OCI-LY7 (cell line): ENCODE results near the gene ERP44.

ENCODE experiments used
- EZH2phosphoT487 ChIP-seq: fragments of 200-600 bp; sonication (generic); IDR thresholded peaks from 2 replicates; pipeline ENCODE4 v1.6.1; 2018; ENCODE audit warnings: low read depth, borderline replicate concordance, mild to moderate bottlenecking, mixed run types, antibody characterized with exemption, low read length, moderate library complexity, mixed read lengths
- TF ChIP-seq, protein P1 (sequence below): fragments of 200-600 bp; sonication (generic); conservative IDR thresholded peaks from 2 replicates; pipeline ENCODE4 v1.5.1; 2014; ENCODE audit warnings: mild to moderate bottlenecking, antibody characterized with exemption, low read length, moderate library complexity, mixed read lengths

DNA sequence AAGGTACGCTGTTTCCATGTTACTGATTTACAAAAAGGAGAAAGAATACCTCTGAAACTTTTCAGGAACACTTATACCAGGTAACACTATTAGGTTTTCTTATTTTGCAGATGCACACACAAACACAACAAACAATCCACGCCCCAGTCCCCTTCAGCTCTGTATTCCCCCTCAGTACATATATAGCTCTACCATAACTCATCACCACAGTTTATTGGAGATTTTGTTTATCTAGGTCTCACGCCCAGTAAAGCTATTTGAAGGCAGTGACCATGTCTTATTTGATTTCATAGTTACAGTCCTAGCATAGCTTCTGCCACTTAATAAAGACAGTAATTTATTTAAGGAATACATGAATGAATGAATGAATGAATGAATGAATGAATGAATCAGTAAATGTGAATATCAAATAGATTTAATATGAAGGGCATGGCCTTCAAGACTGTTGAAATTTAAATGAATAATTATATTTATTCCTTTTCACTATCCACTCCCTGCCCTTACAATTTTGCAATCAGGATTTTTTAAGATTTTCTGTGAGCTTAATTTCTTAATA lies 33.2 kb upstream of the ERP44 start:
- TF ChIP-seq, protein P1, sequence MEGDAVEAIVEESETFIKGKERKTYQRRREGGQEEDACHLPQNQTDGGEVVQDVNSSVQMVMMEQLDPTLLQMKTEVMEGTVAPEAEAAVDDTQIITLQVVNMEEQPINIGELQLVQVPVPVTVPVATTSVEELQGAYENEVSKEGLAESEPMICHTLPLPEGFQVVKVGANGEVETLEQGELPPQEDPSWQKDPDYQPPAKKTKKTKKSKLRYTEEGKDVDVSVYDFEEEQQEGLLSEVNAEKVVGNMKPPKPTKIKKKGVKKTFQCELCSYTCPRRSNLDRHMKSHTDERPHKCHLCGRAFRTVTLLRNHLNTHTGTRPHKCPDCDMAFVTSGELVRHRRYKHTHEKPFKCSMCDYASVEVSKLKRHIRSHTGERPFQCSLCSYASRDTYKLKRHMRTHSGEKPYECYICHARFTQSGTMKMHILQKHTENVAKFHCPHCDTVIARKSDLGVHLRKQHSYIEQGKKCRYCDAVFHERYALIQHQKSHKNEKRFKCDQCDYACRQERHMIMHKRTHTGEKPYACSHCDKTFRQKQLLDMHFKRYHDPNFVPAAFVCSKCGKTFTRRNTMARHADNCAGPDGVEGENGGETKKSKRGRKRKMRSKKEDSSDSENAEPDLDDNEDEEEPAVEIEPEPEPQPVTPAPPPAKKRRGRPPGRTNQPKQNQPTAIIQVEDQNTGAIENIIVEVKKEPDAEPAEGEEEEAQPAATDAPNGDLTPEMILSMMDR, result no peak
- no peak for TF ChIP-seq EZH2phosphoT487
